Activated CD8-positive, alpha-beta memory T cell treated with anti-CD3 and anti-CD28 coated beads for 1 hour (primary cell): Measurements from ENCODE around the gene CFAP45.
A peak's percentile ranks its signal among the peaks of the same experiment; 100 is the strongest.
"Not testable (repeated sequence)": the region's sequence is repeated elsewhere in the genome, so short reads cannot be mapped to it uniquely, and the experiment has no call there.

ENCODE experiments used
- DNase-seq, 2 donors: peaks; one replicate each; pipeline ENCODE4 v3.0.0-alpha.2; 2020; ENCODE audit warnings: low read depth in 1 of 2; ENCODE audit errors: extremely low read depth in 1 of 2

Gene CFAP45

DNA sequence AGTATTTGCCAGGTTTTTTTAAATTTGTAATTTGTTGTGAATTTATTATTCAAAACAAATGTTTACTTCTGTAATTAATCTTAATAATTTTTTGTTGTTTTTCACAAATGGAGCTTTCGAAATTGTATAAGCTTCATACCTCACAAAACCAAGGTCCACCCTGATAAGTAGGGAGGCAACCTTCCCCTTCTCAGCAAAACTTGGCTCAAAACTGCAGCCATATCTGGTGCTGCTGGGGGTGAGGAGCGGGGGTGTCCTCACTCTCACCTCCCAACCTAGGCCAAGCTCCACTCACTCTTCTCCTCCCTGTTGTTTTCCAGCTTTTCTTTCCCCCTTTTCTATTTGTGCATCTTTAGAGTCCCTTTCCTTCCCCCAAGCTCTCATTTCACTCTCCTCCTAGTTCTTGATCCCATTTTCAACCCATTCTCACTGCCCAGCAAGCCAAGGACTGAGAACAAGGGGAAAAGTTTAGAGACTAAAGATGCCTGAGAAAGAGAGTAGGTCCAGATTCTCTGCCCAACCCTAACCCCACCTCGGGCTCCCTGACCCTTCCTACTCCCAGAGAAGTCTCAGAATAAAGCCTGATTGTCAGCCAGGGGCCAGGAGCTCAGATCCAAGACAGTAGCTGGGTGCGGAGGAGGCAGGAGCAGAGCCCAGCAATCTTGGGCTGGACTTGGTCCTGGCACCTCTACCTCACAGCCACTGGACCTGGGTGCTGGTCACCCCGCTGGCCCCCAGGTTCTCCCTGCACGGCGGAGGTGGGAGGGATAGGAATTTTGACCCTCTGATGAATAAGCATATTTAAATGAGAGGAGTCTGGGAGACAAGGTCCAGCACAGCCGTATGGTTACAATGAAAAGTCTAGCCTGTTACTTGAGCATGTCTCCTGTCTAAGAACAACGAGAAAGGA lies 8.3 kb upstream of the CFAP45 start:
- no peak for DNase-seq

DNA sequence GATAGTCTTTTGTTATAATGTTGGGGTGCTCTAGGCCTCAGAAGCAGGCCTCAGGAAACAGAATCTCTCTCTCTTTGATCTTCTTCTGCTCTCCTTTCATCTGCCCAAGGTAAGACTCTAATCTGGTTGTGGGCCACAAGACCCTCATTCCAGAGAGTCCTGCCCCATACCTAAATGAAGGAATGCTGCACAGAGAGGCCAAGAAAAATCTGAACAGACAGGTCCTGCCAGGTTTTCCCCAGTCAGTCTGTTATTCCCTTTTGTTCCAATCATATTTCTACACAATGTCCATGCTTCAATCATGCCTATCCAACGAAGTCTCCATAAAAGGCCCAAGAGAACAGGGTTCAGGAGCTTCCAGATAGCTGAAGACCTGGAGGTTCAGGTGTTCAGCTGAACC lies 7.0 kb upstream of the CFAP45 start:
- DNase-seq: no peak

DNA sequence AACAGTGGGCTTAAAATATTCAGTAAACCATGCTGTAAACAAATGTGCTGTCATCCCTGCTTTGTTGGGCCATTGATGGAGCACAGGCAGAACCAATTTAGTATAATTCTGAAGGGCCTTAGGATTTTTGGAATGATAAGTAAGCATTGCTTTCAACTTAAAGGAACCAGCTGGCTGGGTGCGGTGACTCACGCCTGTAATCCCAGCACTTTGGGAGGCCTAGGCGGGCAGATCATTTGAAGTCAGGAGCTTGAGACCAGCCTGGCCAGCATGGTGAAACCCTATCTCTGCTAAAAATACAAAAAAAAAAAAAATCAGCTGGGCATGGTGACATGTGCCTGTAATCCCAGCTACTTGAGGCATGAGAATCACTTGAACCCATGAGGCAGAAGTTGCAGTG lies 4.1 kb upstream of the CFAP45 start:
- not testable (repeated sequence) for DNase-seq

DNA sequence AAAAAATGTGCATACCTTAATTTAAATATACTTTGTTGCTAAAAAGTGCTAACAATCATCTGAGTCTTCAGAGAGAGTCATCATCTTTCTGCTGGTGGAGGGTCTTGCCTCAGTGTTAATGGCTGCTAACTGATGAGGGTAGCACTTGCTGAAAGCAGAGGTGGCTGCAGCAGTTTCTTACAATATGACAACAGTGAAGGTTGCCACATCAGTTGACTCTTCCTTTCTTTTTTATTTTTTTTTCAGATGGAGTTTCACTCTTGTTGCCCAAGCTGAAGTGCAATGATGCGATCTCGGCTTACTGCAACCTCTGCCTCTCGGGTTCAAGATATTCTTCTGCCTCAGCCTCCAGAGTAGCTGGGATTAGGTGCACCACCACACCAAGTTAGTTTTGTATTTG lies 2.6 kb upstream of the CFAP45 start:
- no peak for DNase-seq

DNA sequence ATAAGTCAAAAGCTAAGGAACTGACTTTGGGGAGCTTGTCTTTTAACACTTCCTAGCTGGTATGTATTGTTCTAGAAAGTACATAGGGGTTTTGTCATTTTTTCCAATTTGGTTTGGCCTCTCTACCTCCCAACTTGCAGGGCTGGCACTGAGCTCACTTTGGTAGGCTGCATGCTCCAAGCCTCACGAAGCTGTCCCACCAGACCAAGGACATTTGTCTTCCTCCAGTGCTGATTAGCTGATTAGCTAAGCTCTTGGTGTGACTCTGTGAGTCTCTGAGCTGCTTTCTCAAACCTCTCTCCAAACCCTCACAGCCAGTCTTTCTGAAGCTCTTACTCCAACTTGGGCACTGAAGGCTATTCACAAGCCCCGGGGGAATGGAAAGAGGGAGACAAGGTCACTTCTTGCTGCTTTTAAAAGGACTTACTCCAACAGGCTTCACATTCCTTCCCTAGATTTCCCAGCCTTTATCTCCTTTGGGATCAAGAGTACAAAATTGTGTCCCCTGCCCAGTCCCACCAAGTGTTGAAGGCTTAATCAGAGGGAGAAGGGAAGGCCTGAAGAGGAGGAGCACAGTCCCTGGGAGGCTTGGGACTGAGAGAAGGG lies 893 bp upstream of the CFAP45 start:
- no peak for DNase-seq

DNA sequence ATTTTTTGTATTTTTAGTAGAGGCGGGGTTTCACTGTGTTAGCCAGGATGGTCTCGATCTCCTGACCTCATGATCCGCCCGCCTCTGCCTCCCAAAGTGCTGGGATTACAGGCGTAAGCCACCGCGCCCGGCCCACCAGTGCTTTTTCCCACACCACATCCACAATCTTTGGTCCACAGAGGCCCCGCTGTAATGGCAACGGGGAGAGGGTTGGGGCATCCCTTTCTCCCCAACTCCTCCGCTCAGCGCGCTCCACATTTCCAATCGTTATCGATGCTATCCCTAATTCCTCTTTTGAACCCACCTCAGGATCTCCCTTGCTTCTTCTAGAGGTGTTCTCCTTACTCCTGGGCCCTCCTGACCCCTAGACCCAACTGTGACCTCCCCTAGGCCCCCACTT lies 331 bp downstream of the CFAP45 start:
- not testable (repeated sequence) for DNase-seq

DNA sequence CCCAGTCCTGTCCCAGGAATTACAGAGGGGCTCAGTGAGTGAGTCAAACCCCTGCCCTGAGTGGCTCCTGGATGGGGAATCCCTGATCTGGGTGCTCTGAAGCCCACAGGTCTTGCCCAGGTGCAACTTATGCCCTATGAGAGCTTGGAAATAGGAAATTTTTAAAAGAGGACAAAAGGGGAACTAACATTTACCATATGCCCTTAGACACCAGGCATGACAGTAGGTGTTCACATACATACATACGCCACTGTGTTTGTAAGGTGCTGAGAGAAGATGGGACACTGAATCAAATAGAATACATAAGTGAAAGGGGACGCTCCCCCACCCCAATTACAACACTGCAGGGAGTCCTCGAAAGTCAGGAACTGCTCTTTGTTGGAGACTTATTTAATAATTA lies 1.4 kb downstream of the CFAP45 start:
- DNase-seq: no peak

DNA sequence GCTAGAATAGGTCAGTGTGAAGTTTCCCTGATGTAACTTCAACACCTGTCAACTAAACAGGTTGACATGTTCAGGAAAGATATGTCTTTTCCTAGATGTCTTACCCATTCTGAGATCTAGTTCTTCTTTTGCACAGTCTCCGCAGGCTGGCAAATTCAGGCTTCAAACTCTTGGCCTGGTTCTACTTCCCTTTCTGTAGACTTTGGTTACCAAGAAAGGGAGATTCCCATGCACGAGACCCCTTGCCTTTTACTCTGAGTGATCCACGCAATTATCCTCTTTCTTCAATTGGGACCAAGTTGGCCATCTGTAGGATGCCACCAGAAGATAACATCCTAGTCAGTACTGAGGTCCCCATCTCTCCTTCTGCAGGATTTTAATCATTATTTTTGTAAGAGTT lies 2.0 kb downstream of the CFAP45 start:
- no peak for DNase-seq

DNA sequence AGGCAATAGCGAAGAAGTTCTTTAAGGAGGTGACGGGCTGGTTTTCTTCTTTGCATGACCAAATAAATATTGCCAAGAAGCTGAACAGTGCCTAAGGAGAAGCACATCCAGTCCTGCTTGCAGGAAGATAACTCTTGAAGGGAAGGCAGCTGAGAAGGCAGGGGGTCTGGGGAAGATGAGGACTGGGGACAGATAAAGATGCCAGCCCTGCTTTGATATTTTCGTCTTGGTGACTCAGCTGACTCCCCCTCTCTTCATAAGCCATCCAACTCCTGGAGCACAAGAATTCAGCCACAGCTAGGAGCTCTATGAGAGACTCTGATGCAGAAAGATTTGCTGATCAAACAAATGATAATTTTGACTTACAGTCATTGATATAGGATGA lies 3.4 kb downstream of the CFAP45 start:
- no peak for DNase-seq

DNA sequence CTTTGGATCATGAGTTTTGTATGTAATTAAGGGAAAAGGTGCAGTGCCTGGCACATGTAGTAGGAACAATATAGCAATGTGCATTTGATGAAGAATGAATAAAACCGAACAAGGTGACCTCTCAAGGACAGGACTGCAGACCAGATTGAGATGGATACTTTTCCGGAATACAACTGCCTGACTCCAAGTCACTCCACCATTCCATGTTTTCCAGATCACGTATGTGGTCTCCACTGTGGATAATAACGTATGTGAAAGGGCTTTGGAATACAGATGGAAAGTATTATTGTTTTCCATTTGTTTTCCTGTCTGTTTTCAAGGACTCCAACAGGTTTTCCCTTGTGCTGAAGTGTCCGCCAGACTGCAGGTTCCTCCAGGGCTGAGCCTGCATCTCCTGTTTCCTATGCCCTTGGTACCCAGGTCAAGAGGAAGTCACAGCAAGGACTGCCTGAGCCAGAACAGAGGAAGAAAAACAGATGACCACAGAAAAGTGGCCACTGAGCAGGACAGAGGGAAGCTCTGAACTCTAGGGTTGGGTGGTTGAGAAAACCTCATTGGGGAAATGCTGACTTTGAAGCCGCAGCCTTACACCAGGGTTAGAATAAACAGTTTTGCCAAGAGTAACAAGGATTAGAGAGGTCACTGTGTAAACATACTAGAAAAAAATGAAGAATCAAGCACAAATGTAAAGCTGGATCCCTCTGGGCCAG lies 4.0 kb downstream of the CFAP45 start:
- DNase-seq: no peak

DNA sequence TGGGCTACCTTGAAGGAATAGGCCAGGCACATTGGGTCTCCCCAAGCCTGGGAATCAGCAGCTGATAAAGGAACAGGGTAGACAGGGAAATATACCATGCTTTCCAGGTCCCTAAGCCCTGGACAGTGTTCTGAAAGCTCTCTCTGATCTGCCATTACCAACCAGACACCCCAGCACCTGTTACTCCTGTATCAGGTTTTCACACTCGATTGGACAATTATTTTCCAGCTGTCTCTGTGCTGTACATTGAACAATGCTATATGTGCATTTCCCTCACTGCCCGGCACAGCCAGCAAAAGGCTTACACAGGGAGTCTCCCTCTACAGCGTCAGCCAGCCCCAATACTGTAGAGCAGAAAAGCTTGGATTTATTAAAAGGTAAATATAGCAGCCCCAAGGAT lies 4.7 kb downstream of the CFAP45 start:
- no peak for DNase-seq

DNA sequence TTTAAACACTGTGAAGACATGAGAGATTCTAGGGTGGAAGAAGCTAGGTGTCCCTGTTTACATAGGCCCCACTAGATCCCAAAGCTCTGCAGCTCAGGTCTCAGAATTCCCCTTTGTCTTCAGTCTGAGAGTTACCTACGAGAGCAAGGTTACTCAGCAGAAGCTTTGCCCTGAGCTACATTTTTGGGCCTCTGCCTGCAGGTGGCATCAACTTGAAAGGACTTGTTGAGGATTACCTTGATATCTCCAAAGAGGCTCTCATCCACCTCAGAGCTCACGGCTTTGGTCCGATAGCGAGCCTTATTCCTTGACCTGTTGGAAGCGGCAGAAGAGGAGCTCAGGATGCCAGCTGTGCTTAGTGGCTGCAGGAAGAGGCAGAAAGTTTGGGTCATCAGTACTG lies 7.0 kb downstream of the CFAP45 start:
- DNase-seq: no peak

DNA sequence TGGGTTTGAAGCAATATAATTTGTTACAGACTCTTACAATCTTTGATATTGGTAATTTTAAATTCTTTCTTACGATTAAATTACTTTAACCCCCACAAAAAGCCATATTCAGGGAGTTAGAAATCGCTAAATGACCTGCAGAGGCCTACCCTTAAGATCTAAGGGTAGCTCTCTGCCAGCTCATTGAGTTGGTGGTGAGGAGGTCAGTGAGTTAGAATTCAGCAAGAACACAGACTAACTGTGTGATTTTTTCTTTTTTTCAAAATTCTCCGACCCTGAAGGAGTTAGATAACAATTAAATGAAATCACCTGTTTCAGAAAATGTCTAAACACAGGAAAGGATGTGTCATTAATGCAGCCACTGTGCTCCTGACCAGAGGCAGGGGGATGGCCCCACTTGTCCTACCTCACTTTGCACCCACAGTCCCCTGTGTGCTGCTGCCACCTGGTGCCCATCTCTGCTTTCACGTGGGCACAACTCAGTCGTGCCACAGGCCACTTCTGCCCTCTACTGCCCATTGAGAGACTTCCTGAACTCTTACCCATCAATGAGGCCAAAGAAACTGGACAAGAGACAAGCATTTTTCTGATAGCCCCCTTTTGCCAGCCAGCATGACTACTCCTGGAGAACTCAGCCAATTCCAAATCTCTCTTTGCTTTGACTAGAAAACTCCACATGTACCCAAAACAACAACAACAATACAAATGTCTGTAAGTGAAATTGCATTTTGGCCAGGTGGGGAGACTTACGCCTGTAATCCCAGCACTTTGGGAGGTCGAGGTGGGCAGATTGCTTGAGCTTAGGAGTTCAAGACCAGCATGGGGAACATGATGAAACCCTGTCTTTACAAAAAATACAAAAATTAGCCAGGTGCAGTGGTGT lies 8.4 kb downstream of the CFAP45 start:
- DNase-seq: peak; percentile 39 to 64

DNA sequence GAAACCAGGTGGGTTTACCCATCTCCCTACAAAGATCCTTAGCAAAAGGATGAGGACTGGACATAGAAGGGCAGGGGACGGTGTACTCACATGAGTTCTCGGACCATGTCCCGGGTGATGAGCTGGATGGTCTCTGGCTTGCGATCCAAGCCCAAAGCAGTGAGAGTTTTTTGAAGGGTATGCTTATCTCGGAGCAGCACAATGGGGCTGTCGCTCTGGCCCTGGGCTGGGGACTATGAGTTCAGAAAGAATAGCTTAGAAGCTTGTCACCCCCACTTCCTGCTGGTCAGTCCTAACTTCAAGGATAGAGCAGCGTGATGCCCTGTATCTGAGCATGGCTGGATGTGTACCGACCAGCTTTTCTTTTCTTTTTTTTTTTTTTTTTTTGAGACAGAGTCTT lies 9.6 kb downstream of the CFAP45 start:
- no peak for DNase-seq

DNA sequence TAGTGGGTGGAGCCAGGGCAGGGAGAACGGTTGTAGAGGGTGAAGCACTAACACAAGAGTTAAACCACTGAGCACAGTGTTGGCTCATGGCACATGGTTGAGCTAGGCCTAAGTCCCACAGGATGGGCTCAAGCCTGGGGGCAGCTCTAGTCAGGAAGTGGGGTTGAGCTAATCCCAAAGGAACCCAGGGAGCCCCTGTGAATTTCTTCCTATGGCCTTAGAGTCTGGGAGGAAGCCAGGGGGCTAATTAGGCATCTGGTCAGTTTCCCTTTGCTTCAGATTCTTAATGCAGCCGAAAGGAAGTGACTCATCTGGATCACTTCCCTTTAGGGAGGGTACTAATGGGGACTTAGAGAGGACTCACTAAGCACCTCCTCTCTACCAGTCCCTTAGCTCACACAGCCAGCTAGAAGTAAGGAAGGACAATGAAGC lies 10.1 kb downstream of the CFAP45 start:
- DNase-seq: no peak

DNA sequence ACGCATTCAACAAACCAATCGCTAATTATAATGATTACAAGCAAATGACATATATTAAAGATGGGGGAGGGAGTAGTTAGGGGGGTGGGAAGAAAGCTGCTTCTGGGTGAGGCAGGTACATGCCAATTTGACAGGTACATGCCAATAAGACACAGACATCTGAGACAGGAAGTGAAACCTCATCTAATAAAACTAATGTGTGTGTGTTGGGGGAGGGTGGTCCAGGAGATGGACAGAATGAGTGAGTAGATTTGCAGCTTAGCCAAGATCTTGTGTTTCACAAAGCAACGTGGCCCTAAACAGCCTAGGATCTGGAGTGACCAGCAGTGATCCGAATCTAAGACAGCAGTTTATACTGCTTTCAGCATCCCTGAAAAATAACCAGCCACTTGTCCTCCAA lies 10.8 kb downstream of the CFAP45 start:
- DNase-seq: no peak

DNA sequence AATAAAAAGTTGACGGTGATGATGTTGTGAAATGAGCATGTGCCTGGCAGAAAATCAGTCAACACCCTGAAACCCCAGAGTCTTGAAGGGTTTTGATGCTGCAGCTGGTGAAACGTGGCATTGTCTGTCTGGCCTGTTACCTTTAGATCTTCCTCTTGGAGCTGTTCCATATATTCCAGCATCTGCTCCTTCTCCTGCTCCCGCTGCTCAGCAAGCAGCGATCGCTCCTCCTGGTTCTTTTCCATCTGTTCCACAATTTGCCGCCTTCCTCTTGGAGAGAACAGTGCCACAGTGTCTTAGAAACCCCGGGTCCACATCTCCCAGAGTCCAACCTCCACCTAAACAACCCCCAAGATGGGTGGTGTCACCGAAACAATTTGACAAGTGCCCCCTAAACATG lies 15.7 kb downstream of the CFAP45 start:
- DNase-seq: no peak

DNA sequence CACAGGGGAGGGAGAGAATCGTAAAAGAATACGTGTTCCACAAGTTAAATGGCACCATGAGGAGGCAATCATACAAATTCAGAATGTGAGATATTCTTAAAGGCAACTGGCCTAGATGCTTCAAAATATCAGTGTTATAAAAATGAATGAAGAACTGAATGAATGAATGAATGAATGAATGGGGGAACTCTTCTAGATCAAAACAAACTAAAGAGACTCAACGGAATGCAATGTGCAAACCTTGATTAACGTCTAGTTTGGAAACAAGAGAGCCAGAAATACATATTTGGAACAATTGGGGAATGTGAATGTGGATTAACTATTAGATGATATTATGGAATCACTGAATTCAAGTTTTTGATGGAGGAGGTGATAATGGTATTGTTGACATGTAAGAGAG lies 16.8 kb downstream of the CFAP45 start:
- DNase-seq: no peak

DNA sequence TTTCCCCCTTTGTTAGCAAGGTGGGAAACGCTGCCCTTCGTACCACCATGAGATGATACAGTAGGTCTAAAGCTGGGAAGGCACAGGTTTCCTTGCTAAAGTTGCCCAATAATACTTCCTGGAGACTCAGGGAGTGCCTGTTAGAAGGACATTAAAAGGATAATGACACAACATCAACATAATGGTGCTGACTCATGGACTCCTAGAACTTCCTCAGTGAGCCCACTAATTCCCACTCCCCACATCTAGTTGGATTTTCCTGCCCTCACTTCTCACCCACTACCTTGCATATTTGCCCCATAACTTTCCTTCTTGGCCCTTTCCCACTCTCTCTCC lies 17.5 kb downstream of the CFAP45 start:
- DNase-seq: no peak

DNA sequence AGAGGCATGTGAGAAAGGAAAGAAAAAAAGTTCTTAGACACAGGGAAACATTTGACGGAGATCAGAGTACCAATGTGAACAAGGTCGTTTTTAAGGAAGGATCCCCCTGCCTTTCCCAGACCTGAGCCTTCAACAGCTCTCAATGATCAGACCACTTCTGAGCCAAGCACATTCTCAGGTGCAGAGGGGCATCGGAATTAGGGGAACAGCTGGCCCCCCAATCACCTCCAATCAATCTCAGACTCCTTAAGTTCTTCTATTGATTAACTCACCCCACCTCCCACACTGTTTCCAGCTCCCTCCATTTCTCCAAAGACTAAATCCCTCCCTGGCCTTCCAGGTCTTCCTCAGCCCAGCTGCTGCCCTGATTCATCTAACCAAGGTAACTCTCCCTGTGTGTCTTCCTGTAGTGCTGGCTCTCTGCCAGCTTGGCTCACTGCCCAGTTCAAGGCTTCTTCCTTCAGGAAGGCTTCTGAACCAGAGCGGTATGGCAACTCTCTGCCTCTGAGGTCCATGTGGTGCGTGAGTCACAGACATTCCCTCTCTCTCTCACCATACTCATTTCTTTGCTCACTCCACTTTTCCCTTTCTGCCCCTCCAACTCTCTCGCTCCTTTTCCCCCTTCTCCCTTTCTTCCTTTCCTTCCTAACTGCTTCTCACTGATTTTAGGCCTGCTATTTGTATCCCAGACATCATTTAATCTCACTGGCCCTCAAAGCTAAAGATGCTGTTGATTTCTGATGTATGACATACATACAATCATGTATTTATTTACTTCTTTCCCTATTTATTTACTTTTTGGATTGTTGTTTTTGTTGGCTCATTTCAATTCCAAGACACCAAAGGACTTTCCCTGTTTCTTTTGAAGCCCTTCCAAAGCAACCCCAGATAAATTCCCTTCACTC lies 18.1 kb downstream of the CFAP45 start:
- peak in 1 of 2 donors; percentile 9 for DNase-seq
